SK-N-SH (cell line): ENCODE results near the gene UFM1. TPM values are rescaled to one million over a fixed set of nuclear protein-coding genes. Genes with fewer than 3 reads are reported as not detected.

Experiments used
- CTCF ChIA-PET: fragments of 300-600, 350-600 bp; formaldehyde crosslinking; extraction: SDS; loops from one replicate; lab custom pipeline; 2021; lab: Yijun Ruan, JAX
- POLR2A ChIA-PET: fragments of 350-600 bp; sonication (Branson Sonifier 250); formaldehyde crosslinking; extraction: SDS; loops from one replicate; lab custom pipeline; 2020; ENCODE audit warnings: antibody characterized with exemption, inconsistent platforms; lab: Yijun Ruan, JAX
- DNase-seq: peaks from one replicate; pipeline ENCODE4 v3.0.0; 2012
- H2AFZ ChIP-seq: fragments of 200-600 bp; sonication (generic); 2 replicates; pipeline ENCODE4 v1.8.1; 2016; ENCODE audit warnings: antibody characterized with exemption, mild to moderate bottlenecking, low read depth
- H3F3A ChIP-seq: fragments of 200-600 bp; sonication (generic); replicated peaks from 2 replicates; pipeline ENCODE3; 2016; ENCODE audit warnings: antibody characterized with exemption, mild to moderate bottlenecking; ENCODE audit not compliant: insufficient read depth
- H3K27ac ChIP-seq, 2 experiments: fragments of 200-500 bp in 1 of 2; fragments of 200-600 bp in 1 of 2; sonication (Bioruptor generic) in 1 of 2; sonication (generic), shearing (Covaris generic) in 1 of 2; 2 replicates each; pipeline versions ENCODE4 v1.5.1 to v1.6.1; 2014 to 2016; ENCODE audit warnings: low read depth in 2 of 2, inconsistent platforms in 1 of 2, low read length in 1 of 2, mild to moderate bottlenecking in 1 of 2, mixed read lengths in 1 of 2
- H3K27me3 ChIP-seq: fragments of 200-600 bp; sonication (generic), shearing (Covaris generic); 2 replicates; pipeline ENCODE4 v1.6.1; 2016; ENCODE audit warnings: mixed run types; ENCODE audit not compliant: insufficient read depth
- H3K36me3 ChIP-seq, 2 experiments: fragments of 200-500 bp in 1 of 2; fragments of 200-600 bp in 1 of 2; sonication (Bioruptor generic) in 1 of 2; sonication (generic) in 1 of 2; replicated peaks in 1 of 2; 2 replicates each; pipeline versions ENCODE3 to v1.5.1; 2014 to 2016; ENCODE audit warnings: low read length in 1 of 2, mild to moderate bottlenecking in 1 of 2; ENCODE audit not compliant: insufficient read depth in 2 of 2, control insufficient read depth in 1 of 2
- H3K4me1 ChIP-seq, 2 experiments: fragments of 200-500 bp in 1 of 2; fragments of 200-600 bp in 1 of 2; sonication (Bioruptor generic) in 1 of 2; sonication (generic), shearing (Covaris generic) in 1 of 2; 2 replicates each; pipeline versions ENCODE4 v1.5.1 to v1.6.1; 2014 to 2016; ENCODE audit warnings: low read depth in 1 of 2, low read length in 1 of 2, mixed run types in 1 of 2; ENCODE audit not compliant: insufficient read depth in 2 of 2, control insufficient read depth in 1 of 2
- H3K4me2 ChIP-seq: fragments of 200-600 bp; sonication (generic), shearing (Covaris generic); 2 replicates; pipeline ENCODE4 v1.6.1; 2017; ENCODE audit warnings: mixed run types
- H3K4me3 ChIP-seq, 2 experiments: fragments of 200-500 bp in 1 of 2; fragments of 200-600 bp in 1 of 2; sonication (Bioruptor generic) in 1 of 2; sonication (generic), shearing (Covaris generic) in 1 of 2; 2 replicates each; pipeline versions ENCODE4 v1.5.1 to v1.8.1; 2014 to 2016; ENCODE audit warnings: low read depth in 2 of 2, inconsistent platforms in 1 of 2, low read length in 1 of 2, mild to moderate bottlenecking in 1 of 2, mixed read lengths in 1 of 2, moderate library complexity in 1 of 2
- H3K79me2 ChIP-seq: fragments of 200-600 bp; sonication (generic); 2 replicates; pipeline ENCODE4 v1.8.1; 2017; ENCODE audit warnings: mild to moderate bottlenecking; ENCODE audit not compliant: insufficient read depth
- H3K9ac ChIP-seq: fragments of 200-600 bp; sonication (generic); 2 replicates; pipeline ENCODE4 v1.6.1; 2017; ENCODE audit warnings: mixed run types
- H3K9me2 ChIP-seq: fragments of 200-600 bp; sonication (generic); 2 replicates; pipeline ENCODE4 v1.6.1; 2017; ENCODE audit warnings: mixed run types
- H3K9me3 ChIP-seq: fragments of 200-600 bp; sonication (generic); 2 replicates; pipeline ENCODE4 v1.6.1; 2017; ENCODE audit warnings: mixed run types, mild to moderate bottlenecking, moderate library complexity
- H4K20me1 ChIP-seq: fragments of 200-600 bp; sonication (generic); 2 replicates; pipeline ENCODE4 v1.6.1; 2017; ENCODE audit warnings: mild to moderate bottlenecking, mixed run types; ENCODE audit not compliant: insufficient read depth
- CHD2 ChIP-seq: fragments of 150-350 bp; IDR thresholded peaks from 2 replicates; pipeline ENCODE4 v1.6.1; 2018; ENCODE audit warnings: low read length; ENCODE audit not compliant: partially characterized antibody
- FOXM1 ChIP-seq: IDR thresholded peaks from 2 replicates; pipeline ENCODE4 v1.4.0; 2012; ENCODE audit warnings: low read depth, mild to moderate bottlenecking
- MEF2A ChIP-seq: IDR thresholded peaks from 2 replicates; pipeline ENCODE4 v1.4.0; 2012; ENCODE audit warnings: low read depth, borderline replicate concordance
- MXI1 ChIP-seq: IDR thresholded peaks from 2 replicates; pipeline ENCODE4 v1.6.1; 2012; ENCODE audit warnings: mild to moderate bottlenecking, low read depth, low read length, improper control_type of control experiment
- NFIC ChIP-seq: IDR thresholded peaks from 2 replicates; pipeline ENCODE4 v1.4.0; 2012; ENCODE audit warnings: borderline replicate concordance
- NRF1 ChIP-seq: IDR thresholded peaks from 2 replicates; pipeline ENCODE4 v1.6.1; 2012; ENCODE audit warnings: low read depth, mild to moderate bottlenecking, low read length
- SIN3A ChIP-seq: IDR thresholded peaks from 2 replicates; pipeline ENCODE4 v1.6.1; 2012; ENCODE audit warnings: low read depth, mild to moderate bottlenecking, low read length, moderate library complexity, borderline replicate concordance
- SMC3 ChIP-seq: IDR thresholded peaks from 2 replicates; pipeline ENCODE4 v1.6.1; 2012; ENCODE audit warnings: low read depth, low read length, improper control_type of control experiment
- TAF1 ChIP-seq: IDR thresholded peaks from 2 replicates; pipeline ENCODE4 v1.6.1; 2012; ENCODE audit warnings: low read depth, mild to moderate bottlenecking, low read length, moderate library complexity, borderline replicate concordance
- WGBS: methylation state at CpG from one replicate; pipeline ENCODE4 v1.1.6; 2017; ENCODE audit warnings: low lambda C conversion rate; 5-methylcytosine and 5-hydroxymethylcytosine counted together
- polyA plus RNA-seq, 3 experiments: library from polyadenylated mRNA; depleted of rRNA; stranded (reverse); fragments of >200 nt; gene quantifications; 2 replicates each; pipeline ENCODE4 v1.2.3, GENCODE V29; 2012
- TF ChIP-seq, protein P1 (sequence below): fragments of 150-350 bp; IDR thresholded peaks from 2 replicates; pipeline ENCODE4 v1.6.1; 2017; ENCODE audit warnings: antibody characterized with exemption, low read length, low read depth, borderline replicate concordance
- TF ChIP-seq, protein P2 (sequence below): IDR thresholded peaks from 2 replicates; pipeline ENCODE4; 2012
- TF ChIP-seq, protein P3 (sequence below): fragments of 200-600 bp; sonication (generic); IDR thresholded peaks from 2 replicates; pipeline ENCODE4 v1.6.1; 2017; ENCODE audit warnings: antibody characterized with exemption, mild to moderate bottlenecking, moderate library complexity

UFM1 gene
- polyA plus RNA-seq, 1 of the 3 experiments (the other 2 are of a cell fraction) = 17.0 TPM

DNA sequence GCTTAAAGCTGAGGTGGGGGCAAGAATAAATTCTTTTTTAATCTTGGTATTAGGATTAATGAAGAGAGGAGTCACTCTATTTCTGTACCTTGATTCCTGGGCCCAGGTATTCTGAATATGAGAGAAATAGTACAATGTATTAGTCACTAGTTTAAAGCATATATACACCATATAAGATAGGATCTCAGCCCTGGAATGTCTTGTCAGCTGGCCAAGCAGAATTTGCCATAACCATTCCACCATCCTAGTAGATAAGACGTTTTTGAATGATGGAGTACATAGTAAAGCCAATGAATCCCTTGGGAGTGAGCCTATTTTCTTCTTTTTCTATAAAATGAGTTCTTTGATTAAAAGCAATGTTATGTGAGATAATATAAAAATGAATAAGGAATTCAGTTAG lies 55.6 kb downstream of the UFM1 start:
- WGBS = 0% methylated on average over 1 of the region's 1 CpG

DNA sequence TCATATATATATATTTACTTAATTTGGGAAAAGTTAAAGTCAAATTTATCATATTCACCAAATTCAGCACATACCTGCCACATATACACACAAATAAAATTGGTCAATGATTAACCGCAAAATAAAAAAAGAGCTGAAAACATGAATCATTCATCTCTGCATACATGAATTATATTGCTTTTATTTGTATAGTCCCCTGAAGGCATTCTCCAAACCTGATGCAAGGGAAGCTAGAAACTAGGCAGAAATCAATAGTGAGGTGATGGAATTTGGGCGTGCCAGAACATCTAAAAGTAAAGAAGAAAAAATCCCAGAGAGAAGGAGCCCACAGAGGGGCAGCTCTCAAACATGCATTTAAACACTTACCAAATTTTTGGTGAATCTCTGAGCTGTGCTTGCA lies 60.1 kb downstream of the UFM1 start:
- H2AFZ ChIP-seq = no peak overlapping the region
- POLR2A ChIA-PET = no interaction called here
- WGBS = 31% methylated on average over 2 of the region's 2 CpGs
- CTCF ChIA-PET = interaction anchor here (0.7 kb wide), 1 partner anchor 14 kb away, joined by 4 read pairs; no protein-coding TSS in a partner anchor
- no peaks in the 10 kb centered on the region for H3K9me2 ChIP-seq
- no peaks in the 10 kb centered on the region for H3K36me3 ChIP-seq
- no peak overlapping the region for H3K4me2 ChIP-seq
- no peak overlapping the region for H3K4me3 ChIP-seq
- H3K4me1 ChIP-seq = no peaks in the 10 kb centered on the region
- no peaks in the 10 kb centered on the region for H3F3A ChIP-seq
- DNase-seq = no peak
- H3K27ac ChIP-seq = no peak overlapping the region
- no peaks in the 10 kb centered on the region for H3K27me3 ChIP-seq
- H4K20me1 ChIP-seq = no peaks in the 10 kb centered on the region
- no peaks in the 10 kb centered on the region for H3K79me2 ChIP-seq
- no peak overlapping the region for H3K9ac ChIP-seq
- no peaks in the 10 kb centered on the region for H3K9me3 ChIP-seq
- TF ChIP-seq FOXM1 (no peak), CHD2 (no peak), MXI1 (no peak), NFIC (no peak), MEF2A (no peak), TAF1 (no peak), SMC3 (no peak)
- TF ChIP-seq, protein P1, sequence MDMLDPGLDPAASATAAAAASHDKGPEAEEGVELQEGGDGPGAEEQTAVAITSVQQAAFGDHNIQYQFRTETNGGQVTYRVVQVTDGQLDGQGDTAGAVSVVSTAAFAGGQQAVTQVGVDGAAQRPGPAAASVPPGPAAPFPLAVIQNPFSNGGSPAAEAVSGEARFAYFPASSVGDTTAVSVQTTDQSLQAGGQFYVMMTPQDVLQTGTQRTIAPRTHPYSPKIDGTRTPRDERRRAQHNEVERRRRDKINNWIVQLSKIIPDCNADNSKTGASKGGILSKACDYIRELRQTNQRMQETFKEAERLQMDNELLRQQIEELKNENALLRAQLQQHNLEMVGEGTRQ = no peak

More for the DNA sequence above, 55.6 kb downstream of the UFM1 start:
- no peaks in the 10 kb centered on the region for H3K79me2 ChIP-seq
- no peak overlapping the region for H3K4me2 ChIP-seq
- H3K36me3 ChIP-seq = no peaks in the 10 kb centered on the region
- H4K20me1 ChIP-seq = no peaks in the 10 kb centered on the region
- TF ChIP-seq MXI1 (no peak), SIN3A (no peak), NRF1 (no peak), TAF1 (no peak), MEF2A (no peak)
- TF ChIP-seq, protein P2, sequence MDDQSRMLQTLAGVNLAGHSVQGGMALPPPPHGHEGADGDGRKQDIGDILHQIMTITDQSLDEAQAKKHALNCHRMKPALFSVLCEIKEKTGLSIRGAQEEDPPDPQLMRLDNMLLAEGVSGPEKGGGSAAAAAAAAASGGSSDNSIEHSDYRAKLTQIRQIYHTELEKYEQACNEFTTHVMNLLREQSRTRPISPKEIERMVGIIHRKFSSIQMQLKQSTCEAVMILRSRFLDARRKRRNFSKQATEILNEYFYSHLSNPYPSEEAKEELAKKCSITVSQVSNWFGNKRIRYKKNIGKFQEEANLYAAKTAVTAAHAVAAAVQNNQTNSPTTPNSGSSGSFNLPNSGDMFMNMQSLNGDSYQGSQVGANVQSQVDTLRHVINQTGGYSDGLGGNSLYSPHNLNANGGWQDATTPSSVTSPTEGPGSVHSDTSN = no peak
- TF ChIP-seq, protein P3, sequence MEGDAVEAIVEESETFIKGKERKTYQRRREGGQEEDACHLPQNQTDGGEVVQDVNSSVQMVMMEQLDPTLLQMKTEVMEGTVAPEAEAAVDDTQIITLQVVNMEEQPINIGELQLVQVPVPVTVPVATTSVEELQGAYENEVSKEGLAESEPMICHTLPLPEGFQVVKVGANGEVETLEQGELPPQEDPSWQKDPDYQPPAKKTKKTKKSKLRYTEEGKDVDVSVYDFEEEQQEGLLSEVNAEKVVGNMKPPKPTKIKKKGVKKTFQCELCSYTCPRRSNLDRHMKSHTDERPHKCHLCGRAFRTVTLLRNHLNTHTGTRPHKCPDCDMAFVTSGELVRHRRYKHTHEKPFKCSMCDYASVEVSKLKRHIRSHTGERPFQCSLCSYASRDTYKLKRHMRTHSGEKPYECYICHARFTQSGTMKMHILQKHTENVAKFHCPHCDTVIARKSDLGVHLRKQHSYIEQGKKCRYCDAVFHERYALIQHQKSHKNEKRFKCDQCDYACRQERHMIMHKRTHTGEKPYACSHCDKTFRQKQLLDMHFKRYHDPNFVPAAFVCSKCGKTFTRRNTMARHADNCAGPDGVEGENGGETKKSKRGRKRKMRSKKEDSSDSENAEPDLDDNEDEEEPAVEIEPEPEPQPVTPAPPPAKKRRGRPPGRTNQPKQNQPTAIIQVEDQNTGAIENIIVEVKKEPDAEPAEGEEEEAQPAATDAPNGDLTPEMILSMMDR = no peak
- H3F3A ChIP-seq = no peaks in the 10 kb centered on the region
- POLR2A ChIA-PET = no interaction called here
- no peak for DNase-seq
- no peak overlapping the region for H3K4me3 ChIP-seq
- CTCF ChIA-PET = no interaction called here
- H3K9ac ChIP-seq = no peak overlapping the region
- H3K9me2 ChIP-seq = no peaks in the 10 kb centered on the region
- H3K27ac ChIP-seq = no peak overlapping the region
- H2AFZ ChIP-seq = no peak overlapping the region
- no peaks in the 10 kb centered on the region for H3K9me3 ChIP-seq
- H3K4me1 ChIP-seq = no peaks in the 10 kb centered on the region
- no peaks in the 10 kb centered on the region for H3K27me3 ChIP-seq
